Mesodermal cell (in vitro differentiated cells): Measurements from ENCODE around the gene DNAJC3.
"Not testable (repeated sequence)": the region's sequence is repeated elsewhere in the genome, so short reads cannot be mapped to it uniquely, and the experiment has no call there.

Experiments
- H3K27ac ChIP-seq: 2 replicates; pipeline ENCODE4 v1.7.0; 2013; ENCODE audit warnings: mild to moderate bottlenecking, low read depth, low read length, moderate library complexity; ENCODE audit not compliant: severe bottlenecking
- H3K36me3 ChIP-seq: 2 replicates; pipeline ENCODE4 v1.7.1; 2013; ENCODE audit warnings: mild to moderate bottlenecking, low read length, moderate library complexity; ENCODE audit not compliant: control insufficient read depth, insufficient read depth
- H3K4me1 ChIP-seq: one replicate; pipeline ENCODE4 v1.7.1; 2013; ENCODE audit warnings: mild to moderate bottlenecking, low read length; ENCODE audit not compliant: insufficient read depth, control insufficient read depth, poor library complexity, severe bottlenecking
- H3K4me3 ChIP-seq: 2 replicates; pipeline ENCODE4 v1.7.0; 2013; ENCODE audit warnings: low read length, control low read depth, mild to moderate bottlenecking; ENCODE audit not compliant: insufficient read depth, poor library complexity, severe bottlenecking; ENCODE audit errors: extremely low read depth
- H3K9me3 ChIP-seq: 2 replicates; pipeline ENCODE4 v1.7.1; 2013; ENCODE audit warnings: mild to moderate bottlenecking, low read length, moderate library complexity; ENCODE audit not compliant: control insufficient read depth
- WGBS, 2 experiments: methylation state at CpG; one replicate each; pipeline ENCODE4 v1.1.5; 2013; ENCODE audit warnings: missing lambda C conversion rate in 2 of 2; ENCODE audit not compliant: insufficient coverage in 2 of 2; 5-methylcytosine and 5-hydroxymethylcytosine counted together

DNAJC3 gene

DNA sequence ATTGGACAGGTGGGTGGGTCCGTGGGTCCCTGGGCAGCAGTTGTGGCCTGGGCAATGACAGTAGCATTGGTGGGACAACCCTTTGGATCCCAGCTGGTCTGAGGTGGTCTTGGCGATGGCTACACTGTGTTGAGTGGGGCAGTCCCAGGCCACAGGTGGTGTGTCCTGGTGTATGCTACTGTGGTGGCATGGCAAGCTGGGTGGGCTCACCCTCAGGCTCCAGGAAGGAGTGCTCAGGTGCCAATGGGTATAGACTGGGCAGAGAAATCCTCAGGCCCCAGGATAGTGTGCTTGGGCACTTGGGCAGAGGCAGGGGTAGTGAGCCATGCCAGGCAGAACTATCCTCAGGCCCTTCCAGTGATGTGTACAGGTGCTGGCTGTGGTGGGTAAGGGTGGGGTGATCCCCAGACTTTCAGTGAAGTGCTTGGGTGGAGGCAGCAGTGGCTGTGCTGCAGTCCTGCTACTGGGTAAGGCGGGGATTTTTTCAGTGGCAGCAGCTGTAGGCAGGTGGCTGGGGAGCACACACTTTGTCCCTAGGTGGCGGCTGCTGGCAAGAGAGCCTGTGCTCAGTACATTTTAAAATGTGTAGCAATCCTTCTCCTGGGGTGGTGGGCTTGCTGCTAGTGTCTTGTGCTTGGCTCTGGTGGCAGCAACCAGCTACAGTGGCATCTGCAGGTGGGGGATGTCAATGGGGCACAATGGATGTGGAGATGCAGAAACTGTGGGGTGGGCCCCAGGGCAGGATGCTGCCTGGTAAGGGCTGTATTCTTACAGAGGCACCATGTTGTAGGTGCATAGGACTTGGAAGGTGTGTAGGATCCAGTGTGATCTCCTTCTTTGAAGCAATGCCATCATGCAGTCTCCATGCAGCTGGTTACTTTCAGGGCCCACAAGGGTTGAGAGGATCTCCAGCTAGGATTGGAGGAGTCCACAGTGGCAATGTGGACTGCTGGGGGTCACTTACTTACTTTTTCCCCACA lies 64.9 kb downstream of the DNAJC3 start:
- 94 to 98% methylated on average over 3 to 4 of the region's 4 CpGs for WGBS, 2 experiments
- no peak overlapping the region for H3K27ac ChIP-seq
- H3K4me3 ChIP-seq: no peak overlapping the region

GRCh38 chr13:95743192-95743591 lies 66.3 kb downstream of the DNAJC3 start:
- H3K27ac ChIP-seq: no peak overlapping the region
- no peaks in the 10 kb centered on the region for H3K36me3 ChIP-seq
- no peak overlapping the region for H3K4me3 ChIP-seq
- 69 to 95% methylated on average over 2 of the region's 3 CpGs for WGBS, 2 experiments
- H3K9me3 ChIP-seq: no peaks in the 10 kb centered on the region
- no peaks in the 10 kb centered on the region for H3K4me1 ChIP-seq

More for the DNA sequence above, 64.9 kb downstream of the DNAJC3 start:
- H3K36me3 ChIP-seq: no peaks in the 10 kb centered on the region
- no peaks in the 10 kb centered on the region for H3K4me1 ChIP-seq
- H3K9me3 ChIP-seq: no peaks in the 10 kb centered on the region

GRCh38 chr13:95745289-95745688 lies 68.3 kb downstream of the DNAJC3 start:
- no peak overlapping the region for H3K27ac ChIP-seq
- no peaks in the 10 kb centered on the region for H3K36me3 ChIP-seq
- no peaks in the 10 kb centered on the region for H3K9me3 ChIP-seq
- 85% methylated on average over 4 of the region's 4 CpGs for WGBS, 2 experiments
- H3K4me3 ChIP-seq: no peak overlapping the region
- no peaks in the 10 kb centered on the region for H3K4me1 ChIP-seq

DNA sequence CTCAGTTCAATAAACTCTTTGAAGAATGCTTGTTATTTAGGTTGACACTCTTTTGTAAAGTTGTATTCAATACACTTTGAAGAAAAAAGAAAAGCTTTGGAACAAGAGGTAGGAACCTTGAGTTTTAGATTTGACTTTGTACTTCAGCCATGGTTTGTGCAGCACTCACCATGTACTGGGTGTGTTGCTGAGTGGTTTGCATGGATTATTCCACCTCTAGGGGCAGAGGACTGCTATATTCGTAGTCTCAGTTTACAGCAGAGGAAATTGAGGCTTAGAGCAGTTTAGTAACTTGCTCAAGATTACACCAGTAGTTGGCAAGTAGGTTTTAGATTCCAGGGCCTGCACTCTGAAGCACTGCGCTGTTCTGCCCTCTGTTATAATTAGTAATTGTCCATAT lies 68.8 kb downstream of the DNAJC3 start:
- Histone ChIP-seq H3K27ac (no peak overlapping the region), H3K9me3 (no peaks in the 10 kb centered on the region), H3K4me3 (no peak overlapping the region), H3K4me1 (no peaks in the 10 kb centered on the region), H3K36me3 (no peaks in the 10 kb centered on the region)
- 79% methylated on average over 2 of the region's 2 CpGs; no CpG with 5 or more reads in 1 of the 2 experiments for whole genome bisulfite sequencing, 2 experiments

GRCh38 chr13:95749545-95749944 lies 72.6 kb downstream of the DNAJC3 start:
- Histone ChIP-seq H3K36me3 (no peaks in the 10 kb centered on the region), H3K4me1 (no peaks in the 10 kb centered on the region), H3K27ac (no peak overlapping the region), H3K9me3 (no peaks in the 10 kb centered on the region), H3K4me3 (no peak overlapping the region)
- 73 to 92% methylated on average over 2 to 3 of the region's 4 CpGs for WGBS, 2 experiments

DNA sequence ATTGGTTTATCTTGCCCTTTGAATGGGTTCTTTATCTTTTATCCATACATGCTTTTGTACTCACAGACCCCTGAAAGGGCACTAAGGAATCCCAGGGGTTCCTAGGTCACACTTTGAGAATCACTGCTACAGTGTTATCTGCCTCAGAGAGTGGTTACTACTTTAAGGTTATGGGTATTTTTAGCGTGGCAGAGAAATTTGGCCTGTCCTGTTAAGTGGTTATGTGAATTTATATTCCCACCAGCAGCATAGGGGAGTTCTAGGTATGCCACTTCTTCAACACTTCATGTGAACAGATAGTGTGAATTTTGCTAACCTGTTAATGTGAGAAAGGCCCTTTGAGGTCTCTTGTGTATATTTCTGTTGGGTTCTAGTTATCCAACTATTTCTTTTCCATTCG lies 75.7 kb downstream of the DNAJC3 start:
- H3K9me3 ChIP-seq: no peaks in the 10 kb centered on the region
- WGBS, 2 experiments: 100% methylated on average over 1 of the region's 2 CpGs; no CpG with 5 or more reads in 1 of the 2 experiments
- no peaks in the 10 kb centered on the region for H3K36me3 ChIP-seq

DNA sequence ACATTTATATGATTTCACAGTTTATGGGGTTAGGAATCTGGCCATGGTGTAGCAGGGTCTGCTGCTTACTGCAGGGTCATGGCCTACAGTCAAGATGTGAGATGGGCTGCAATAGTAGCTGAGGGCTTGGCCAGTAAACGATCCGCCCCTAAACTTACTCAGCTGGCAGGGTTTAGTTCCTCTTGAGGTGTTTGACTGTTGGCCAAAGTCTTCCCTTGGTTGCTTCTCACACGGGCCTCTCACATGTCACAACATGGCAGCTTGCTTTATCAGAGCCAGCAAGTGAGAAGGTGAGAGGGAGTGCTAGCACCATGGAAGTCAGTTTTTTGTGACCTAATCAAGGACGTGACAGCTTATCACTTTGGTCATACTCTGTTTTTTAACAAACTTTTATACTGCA lies 77.1 kb downstream of the DNAJC3 start:
- 100% methylated on average over 1 to 3 of the region's 4 CpGs for WGBS, 2 experiments

More for the DNA sequence above, 75.7 kb downstream of the DNAJC3 start:
- Histone ChIP-seq H3K4me3 (no peak overlapping the region), H3K27ac (no peak overlapping the region), H3K4me1 (no peaks in the 10 kb centered on the region)

GRCh38 chr13:95756072-95756471 lies 79.1 kb downstream of the DNAJC3 start:
- H3K36me3 ChIP-seq: peaks cover 8% of the 10 kb centered on the region
- 100% methylated on average over 3 to 4 of the region's 5 CpGs for WGBS, 2 experiments
- H3K4me3 ChIP-seq: no peak overlapping the region
- H3K9me3 ChIP-seq: no peaks in the 10 kb centered on the region
- H3K4me1 ChIP-seq: no peaks in the 10 kb centered on the region
- H3K27ac ChIP-seq: peak overlapping the region; percentile 30

More for the DNA sequence above, 77.1 kb downstream of the DNAJC3 start:
- Histone ChIP-seq H3K9me3 (no peaks in the 10 kb centered on the region), H3K36me3 (no peaks in the 10 kb centered on the region), H3K4me1 (no peaks in the 10 kb centered on the region), H3K27ac (no peak overlapping the region), H3K4me3 (no peak overlapping the region)

- peaks cover 29% of the 10 kb centered on the region for H3K36me3 ChIP-seq
- not testable (repeated sequence) for H3K4me3 ChIP-seq, H3K27ac ChIP-seq, H3K9me3 ChIP-seq, H3K4me1 ChIP-seq
- no CpG with 5 or more reads among the region's 3 CpGs for WGBS, 2 experiments
These were observed 85.7 kb downstream of the DNAJC3 start for GRCh38 chr13:95762626-95763025.

GRCh38 chr13:95763601-95764000 lies 86.7 kb downstream of the DNAJC3 start:
- H3K9me3 ChIP-seq: no peaks in the 10 kb centered on the region
- 73 to 81% methylated on average over 2 of the region's 4 CpGs for WGBS, 2 experiments
- no peak overlapping the region for H3K27ac ChIP-seq
- peaks cover 35% of the 10 kb centered on the region for H3K36me3 ChIP-seq
- H3K4me1 ChIP-seq: no peaks in the 10 kb centered on the region
- no peak overlapping the region for H3K4me3 ChIP-seq

GRCh38 chr13:95771905-95772304 lies 95.0 kb downstream of the DNAJC3 start:
- Histone ChIP-seq H3K27ac (no peak overlapping the region), H3K9me3 (no peaks in the 10 kb centered on the region), H3K4me1 (no peaks in the 10 kb centered on the region), H3K4me3 (no peak overlapping the region), H3K36me3 (peaks cover 17% of the 10 kb centered on the region)
- WGBS, 2 experiments: 88 to 100% methylated on average over 1 to 2 of the region's 4 CpGs
